Muscle layer of colon (tissue), 2 donors: ENCODE measurements around the gene MMRN1.

Experiments used
- H3K27ac ChIP-seq: one replicate; pipeline ENCODE4 v1.7.0; 2013; ENCODE audit warnings: low read depth, mild to moderate bottlenecking, low read length, moderate library complexity
- H3K27me3 ChIP-seq, 2 donors: one replicate each; pipeline ENCODE4 v1.7.0; 2013; ENCODE audit warnings: low read length in 2 of 2, mild to moderate bottlenecking in 2 of 2; ENCODE audit not compliant: insufficient read depth in 2 of 2, control insufficient read depth in 1 of 2
- H3K36me3 ChIP-seq: one replicate; pipeline ENCODE4 v1.7.0; 2013; ENCODE audit warnings: mild to moderate bottlenecking, low read length; ENCODE audit not compliant: insufficient read depth
- H3K4me1 ChIP-seq: one replicate; pipeline ENCODE4 v1.7.0; 2013; ENCODE audit warnings: mild to moderate bottlenecking, low read length; ENCODE audit not compliant: insufficient read depth
- H3K4me3 ChIP-seq, 2 donors: one replicate each; pipeline ENCODE4 v1.7.0; 2013; ENCODE audit warnings: low read length in 2 of 2, low read depth in 1 of 2, mild to moderate bottlenecking in 1 of 2, moderate library complexity in 1 of 2
- H3K9ac ChIP-seq: one replicate; pipeline ENCODE4 v1.7.0; 2013; ENCODE audit warnings: low read length
- H3K9me3 ChIP-seq: one replicate; pipeline ENCODE4 v1.7.0; 2013; ENCODE audit warnings: mild to moderate bottlenecking, low read length
- donor health status: abdominal sarcoma.
- donor health status: Adenocarcinoma of cecum.

The MMRN1 gene

DNA sequence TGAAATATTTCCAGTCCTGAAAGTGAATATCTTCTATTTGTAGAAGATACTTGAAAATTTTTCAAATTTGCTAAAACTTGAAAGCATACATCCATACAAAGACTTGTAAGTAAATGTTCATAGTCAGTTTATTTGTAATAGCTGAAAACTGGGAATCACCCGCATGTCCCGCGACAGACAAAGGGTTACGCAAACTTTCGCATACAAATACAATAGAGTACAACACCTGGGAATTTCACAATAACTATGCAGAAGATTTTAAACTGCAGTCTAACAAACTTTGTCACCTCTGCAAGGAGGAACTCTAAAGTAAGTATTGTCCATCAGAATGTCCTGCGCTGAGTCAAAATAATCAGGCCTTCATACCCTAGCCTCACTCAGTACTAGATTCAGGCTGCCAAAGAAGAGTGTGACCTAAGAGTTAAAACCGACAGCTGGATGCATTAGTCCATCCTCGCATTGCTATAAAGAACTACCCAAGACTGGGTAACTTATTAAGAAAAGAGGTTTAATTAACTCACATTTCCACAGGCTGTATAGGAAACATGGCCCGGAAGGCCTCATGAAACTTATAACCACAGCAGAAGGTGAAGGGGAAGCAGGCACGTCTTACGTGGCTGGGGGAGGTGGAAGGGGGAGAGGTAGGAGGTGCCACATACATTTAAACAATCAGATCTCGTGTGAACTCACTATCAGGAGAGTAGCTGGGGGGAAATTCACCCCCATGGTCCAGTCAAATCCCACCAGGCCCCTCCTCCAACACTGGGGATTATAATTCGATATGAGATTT, 60.4 kb downstream of the MMRN1 start:
- Histone ChIP-seq H3K27ac (no peak overlapping the region), H3K4me1 (no peaks in the 10 kb centered on the region), H3K4me3 (no peak overlapping the region), H3K36me3 (no peaks in the 10 kb centered on the region), H3K9me3 (no peaks in the 10 kb centered on the region), H3K27me3 (no peaks in the 10 kb centered on the region), H3K9ac (no peak overlapping the region)

- no peak overlapping the region for H3K27ac ChIP-seq
- no peaks in the 10 kb centered on the region for H3K4me1 ChIP-seq
- H3K27me3 ChIP-seq, result no peaks in the 10 kb centered on the region
- no peak overlapping the region for H3K4me3 ChIP-seq
- no peak overlapping the region for H3K9ac ChIP-seq
- H3K36me3 ChIP-seq, result no peaks in the 10 kb centered on the region
- no peaks in the 10 kb centered on the region for H3K9me3 ChIP-seq
These were observed 62.6 kb downstream of the MMRN1 start for GRCh38 chr4:89957046-89957926.

DNA sequence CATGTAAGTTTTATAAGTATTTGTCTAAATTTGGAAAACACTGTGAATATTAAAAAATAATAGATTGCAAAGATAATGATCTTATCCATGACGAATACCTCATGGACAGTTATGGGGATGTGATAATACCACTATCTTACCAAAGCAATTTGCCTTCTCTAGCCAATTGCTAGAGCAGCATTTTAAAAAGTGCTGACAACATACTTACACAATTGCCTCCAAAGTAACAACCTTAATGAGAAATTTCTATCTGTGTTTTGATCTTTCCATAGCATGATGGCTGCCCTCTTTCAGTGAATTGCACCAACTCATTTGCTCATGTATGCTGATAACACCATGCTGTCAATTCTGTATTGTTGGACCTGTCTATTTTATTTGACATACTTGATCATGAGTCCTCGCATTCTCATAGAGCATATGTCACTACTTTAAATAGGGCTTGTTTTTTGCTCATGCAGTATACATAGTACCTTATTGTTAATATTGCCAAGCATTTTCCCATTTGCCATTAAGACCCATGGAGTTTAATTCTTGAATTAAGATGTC, 87.2 kb downstream of the MMRN1 start:
- no peak overlapping the region for H3K27ac ChIP-seq
- H3K9me3 ChIP-seq, result no peaks in the 10 kb centered on the region
- H3K4me1 ChIP-seq, result no peaks in the 10 kb centered on the region
- no peak overlapping the region for H3K4me3 ChIP-seq
- no peak overlapping the region for H3K9ac ChIP-seq
- no peaks in the 10 kb centered on the region for H3K36me3 ChIP-seq
- no peaks in the 10 kb centered on the region for H3K27me3 ChIP-seq

GRCh38 chr4:89988268-89988667, 93.6 kb downstream of the MMRN1 start:
- Histone ChIP-seq H3K27me3 (no peaks in the 10 kb centered on the region), H3K27ac (no peak overlapping the region), H3K9me3 (no peaks in the 10 kb centered on the region), H3K9ac (no peak overlapping the region), H3K36me3 (no peaks in the 10 kb centered on the region), H3K4me1 (no peaks in the 10 kb centered on the region), H3K4me3 (no peak overlapping the region)

- H3K4me3 ChIP-seq, result no peak overlapping the region
- H3K27me3 ChIP-seq, result no peaks in the 10 kb centered on the region
- H3K27ac ChIP-seq, result no peak overlapping the region
- no peaks in the 10 kb centered on the region for H3K4me1 ChIP-seq
- no peak overlapping the region for H3K9ac ChIP-seq
- H3K36me3 ChIP-seq, result no peaks in the 10 kb centered on the region
- no peaks in the 10 kb centered on the region for H3K9me3 ChIP-seq
These were observed 98.1 kb downstream of the MMRN1 start for GRCh38 chr4:89992744-89993143.

- H3K36me3 ChIP-seq, result no peaks in the 10 kb centered on the region
- H3K9me3 ChIP-seq, result no peaks in the 10 kb centered on the region
- H3K27ac ChIP-seq, result no peak overlapping the region
- no peaks in the 10 kb centered on the region for H3K27me3 ChIP-seq
- no peak overlapping the region for H3K4me3 ChIP-seq
- no peak overlapping the region for H3K9ac ChIP-seq
- H3K4me1 ChIP-seq, result no peaks in the 10 kb centered on the region
These were observed 99.7 kb downstream of the MMRN1 start for GRCh38 chr4:89994176-89994873.

- Histone ChIP-seq H3K36me3 (no peaks in the 10 kb centered on the region), H3K27me3 (no peaks in the 10 kb centered on the region), H3K27ac (no peak overlapping the region), H3K9me3 (no peaks in the 10 kb centered on the region), H3K4me1 (no peaks in the 10 kb centered on the region), H3K9ac (no peak overlapping the region), H3K4me3 (no peak overlapping the region)
These were observed 100.4 kb downstream of the MMRN1 start for GRCh38 chr4:89995006-89995405.

DNA sequence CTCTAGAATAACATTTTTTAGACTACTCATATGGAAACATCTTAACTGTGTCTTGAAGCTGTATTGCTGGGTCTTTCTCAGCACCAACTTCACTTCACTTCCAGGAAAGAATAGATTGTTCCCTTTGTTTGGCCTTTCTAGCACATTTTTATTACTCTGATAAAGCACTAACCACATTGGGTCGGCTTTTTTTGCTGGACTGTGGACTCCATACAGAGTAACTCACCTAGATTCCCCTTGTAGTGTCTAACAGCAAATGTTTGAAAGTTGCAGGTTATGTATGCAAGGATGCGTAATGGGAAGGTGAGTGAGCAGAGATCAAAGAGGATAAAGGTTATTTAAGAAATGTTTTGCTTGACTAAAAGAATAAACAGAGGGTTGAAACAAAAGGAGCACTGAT, 101.2 kb downstream of the MMRN1 start:
- Histone ChIP-seq H3K4me1 (no peaks in the 10 kb centered on the region), H3K36me3 (no peaks in the 10 kb centered on the region), H3K9me3 (no peaks in the 10 kb centered on the region), H3K27ac (no peak overlapping the region), H3K4me3 (no peak overlapping the region), H3K9ac (no peak overlapping the region), H3K27me3 (no peaks in the 10 kb centered on the region)

DNA sequence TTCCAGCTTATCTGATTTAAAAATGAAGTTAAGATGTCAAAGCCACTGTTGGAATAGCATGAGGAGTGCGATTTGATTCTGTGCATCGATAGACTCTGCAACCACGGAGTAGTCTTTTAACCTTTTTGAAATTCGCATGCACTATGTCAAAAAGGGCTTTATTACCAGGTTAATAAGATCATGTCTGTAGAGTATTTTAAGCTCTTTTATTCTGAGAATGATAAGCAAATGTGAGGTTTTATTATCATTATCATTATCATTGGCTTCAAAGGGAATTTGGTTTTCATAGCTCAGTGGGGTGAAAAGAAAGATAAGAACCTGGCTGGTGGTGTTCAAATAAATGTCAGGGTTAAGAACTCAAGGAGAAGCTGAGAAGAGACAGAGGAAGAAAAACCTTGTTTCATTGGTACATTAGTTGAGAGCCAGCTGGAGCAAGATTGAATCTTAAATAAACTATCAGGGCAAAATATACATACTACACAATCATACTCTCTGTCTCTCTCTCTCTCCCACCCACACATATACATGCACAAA, 102.6 kb downstream of the MMRN1 start:
- no peaks in the 10 kb centered on the region for H3K4me1 ChIP-seq
- no peaks in the 10 kb centered on the region for H3K36me3 ChIP-seq
- H3K9ac ChIP-seq, result no peak overlapping the region
- H3K9me3 ChIP-seq, result no peaks in the 10 kb centered on the region
- no peaks in the 10 kb centered on the region for H3K27me3 ChIP-seq
- no peak overlapping the region for H3K27ac ChIP-seq
- no peak overlapping the region for H3K4me3 ChIP-seq

- no peak overlapping the region for H3K4me3 ChIP-seq
- no peaks in the 10 kb centered on the region for H3K36me3 ChIP-seq
- no peaks in the 10 kb centered on the region for H3K9me3 ChIP-seq
- no peak overlapping the region for H3K9ac ChIP-seq
- H3K4me1 ChIP-seq, result no peaks in the 10 kb centered on the region
- H3K27me3 ChIP-seq, result no peaks in the 10 kb centered on the region
- H3K27ac ChIP-seq, result no peak overlapping the region
These were observed 103.9 kb downstream of the MMRN1 start for GRCh38 chr4:89998469-89999011.

- no peak overlapping the region for H3K27ac ChIP-seq
- H3K4me1 ChIP-seq, result no peaks in the 10 kb centered on the region
- no peaks in the 10 kb centered on the region for H3K9me3 ChIP-seq
- H3K4me3 ChIP-seq, result no peak overlapping the region
- H3K27me3 ChIP-seq, result no peaks in the 10 kb centered on the region
- no peaks in the 10 kb centered on the region for H3K36me3 ChIP-seq
- H3K9ac ChIP-seq, result no peak overlapping the region
These were observed 106.4 kb downstream of the MMRN1 start for GRCh38 chr4:90001023-90001422.
